ENCODE results near the gene AXL.

Gene AXL

GRCh38 chr19:41238244-41238643 lies 19.2 kb downstream of the AXL start:
- DNase-seq = no peak

- no peak for DNase-seq
Observed at GRCh38 chr19:41239363-41239762, 20.3 kb downstream of the AXL start.

- DNase-seq = no peak
Observed at GRCh38 chr19:41239961-41240574, 21.0 kb downstream of the AXL start.

- DNase-seq = no peak
Observed at GRCh38 chr19:41241859-41242258, 22.8 kb downstream of the AXL start.

GRCh38 chr19:41244117-41244516 lies 25.1 kb downstream of the AXL start:
- DNase-seq = no peak

GRCh38 chr19:41245843-41246242 lies 26.8 kb downstream of the AXL start:
- no peak for DNase-seq

GRCh38 chr19:41248895-41249294 lies 29.9 kb downstream of the AXL start:
- DNase-seq = no peak

GRCh38 chr19:41249707-41250423 lies 30.8 kb downstream of the AXL start:
- no peak for DNase-seq

GRCh38 chr19:41253660-41254059 lies 34.6 kb downstream of the AXL start:
- DNase-seq = no peak

- no peak for DNase-seq
Observed at GRCh38 chr19:41255171-41255570, 36.1 kb downstream of the AXL start.

- DNase-seq = no peak
Observed at GRCh38 chr19:41261474-41262190, 42.6 kb downstream of the AXL start.

GRCh38 chr19:41263042-41263849 lies 44.2 kb downstream of the AXL start:
- DNase-seq = peak; percentile 88

GRCh38 chr19:41263850-41264580 lies 45.0 kb downstream of the AXL start, which contains the start of gene HNRNPUL1:
TSS of gene HNRNPUL1 (plus strand) at chr19:41264372. CDS start at chr19:41264504, 132 bp downstream.
- peak; percentile 100 for DNase-seq

- DNase-seq = peak; percentile 81
Observed at GRCh38 chr19:41264581-41265394, 45.8 kb downstream of the AXL start.

GRCh38 chr19:41265395-41266153 lies 46.6 kb downstream of the AXL start:
- peak; percentile 61 for DNase-seq

GRCh38 chr19:41269055-41269454 lies 50.0 kb downstream of the AXL start:
- no peak for DNase-seq

GRCh38 chr19:41269571-41269970 lies 50.5 kb downstream of the AXL start:
- no peak for DNase-seq

GRCh38 chr19:41273076-41273475 lies 54.1 kb downstream of the AXL start:
- no peak for DNase-seq

GRCh38 chr19:41274802-41275201 lies 55.8 kb downstream of the AXL start:
- no peak for DNase-seq

- no peak for DNase-seq
Observed at GRCh38 chr19:41276231-41276630, 57.2 kb downstream of the AXL start.

GRCh38 chr19:41278478-41278877 lies 59.5 kb downstream of the AXL start:
- no peak for DNase-seq
